ENCODE measurements around the gene FXYD3. TPM values are rescaled to one million over a fixed set of nuclear protein-coding genes. Genes with fewer than 3 reads are reported as not detected.
"Not testable (repeated sequence)": the region's sequence is repeated elsewhere in the genome, so short reads cannot be mapped to it uniquely, and the experiment has no call there.

FXYD3 gene
- total RNA-seq, 1 experiment from 2014 or later: 4.8 TPM

GRCh38 chr19:35124098-35125060, 8.8 kb downstream of the FXYD3 start:
- peak; percentile 84 for DNase-seq (ENCODE audit: low spot score)

- DNase-seq (ENCODE audit: low spot score): no peak
These were observed 9.7 kb downstream of the FXYD3 start for GRCh38 chr19:35125270-35125717.

- no peak for DNase-seq (ENCODE audit: low spot score)
These were observed 10.4 kb downstream of the FXYD3 start for GRCh38 chr19:35125749-35126623.

GRCh38 chr19:35126624-35126959, 11.0 kb downstream of the FXYD3 start:
- DNase-seq (ENCODE audit: low spot score): no peak

GRCh38 chr19:35127871-35128270, 12.2 kb downstream of the FXYD3 start:
- DNase-seq (ENCODE audit: low spot score): no peak

GRCh38 chr19:35128398-35129057, 12.9 kb downstream of the FXYD3 start:
- DNase-seq (ENCODE audit: low spot score): no peak

GRCh38 chr19:35129724-35130274, 14.2 kb downstream of the FXYD3 start:
- not testable (repeated sequence) for DNase-seq (ENCODE audit: low spot score)

GRCh38 chr19:35130761-35131720, 15.4 kb downstream of the FXYD3 start:
- no peak for DNase-seq (ENCODE audit: low spot score)

- no peak for DNase-seq (ENCODE audit: low spot score)
These were observed 16.6 kb downstream of the FXYD3 start for GRCh38 chr19:35132254-35132653.

GRCh38 chr19:35133826-35134225, 18.2 kb downstream of the FXYD3 start:
- DNase-seq (ENCODE audit: low spot score): no peak

GRCh38 chr19:35134601-35135242, 19.1 kb downstream of the FXYD3 start, which contains the start of gene LGI4:
TSS of gene LGI4 (minus strand) at chr19:35135059. CDS start at chr19:35134680, 379 bp downstream.
- DNase-seq (ENCODE audit: low spot score): no peak

GRCh38 chr19:35135389-35135909, 19.8 kb downstream of the FXYD3 start:
- DNase-seq (ENCODE audit: low spot score): peak; percentile 60

GRCh38 chr19:35136231-35136630, 20.6 kb downstream of the FXYD3 start:
- no peak for DNase-seq (ENCODE audit: low spot score)

GRCh38 chr19:35136977-35137702, 21.5 kb downstream of the FXYD3 start:
- DNase-seq (ENCODE audit: low spot score): no peak

GRCh38 chr19:35138305-35138892, 22.8 kb downstream of the FXYD3 start, which contains the start of gene FXYD1:
TSS of gene FXYD1 (plus strand) at chr19:35138824. CDS start at chr19:35140080, 1,256 bp downstream.
- no peak for DNase-seq (ENCODE audit: low spot score)

- DNase-seq (ENCODE audit: low spot score): no peak
These were observed 24.8 kb downstream of the FXYD3 start for GRCh38 chr19:35140207-35140961.
